NCI-H146 treated with DMSO at 0.1 percent for 48 hours (cell line): Measurements from ENCODE around the gene DDX54.

Experiments
- DNase-seq: peaks from one replicate; lab custom pipeline; 2025; ENCODE audit not compliant: unreplicated experiment; lab: John Stamatoyannopoulos, UW

DDX54 gene

GRCh38 chr12:113191227-113191626, 5.9 kb upstream of the DDX54 start:
- no peak for DNase-seq

- DNase-seq: no peak
Measured at GRCh38 chr12:113190761-113191160, 5.5 kb upstream of the DDX54 start.

GRCh38 chr12:113189361-113189760, 4.1 kb upstream of the DDX54 start:
- no peak for DNase-seq

GRCh38 chr12:113186666-113187325, 1.5 kb upstream of the DDX54 start:
- DNase-seq: no peak

GRCh38 chr12:113186033-113186365, 721 bp upstream of the DDX54 start:
- DNase-seq: no peak

GRCh38 chr12:113184900-113185179, 438 bp downstream of the DDX54 start:
- peak; percentile 48 for DNase-seq

GRCh38 chr12:113184098-113184899, 979 bp downstream of the DDX54 start:
- no peak for DNase-seq

GRCh38 chr12:113183030-113183589, 2.2 kb downstream of the DDX54 start:
- no peak for DNase-seq

- DNase-seq: no peak
Measured at GRCh38 chr12:113181975-113182374, 3.3 kb downstream of the DDX54 start.

- DNase-seq: no peak
Measured at GRCh38 chr12:113180333-113180732, 4.9 kb downstream of the DDX54 start.

- DNase-seq: no peak
Measured at GRCh38 chr12:113179023-113179422, 6.3 kb downstream of the DDX54 start.

- DNase-seq: no peak
Measured at GRCh38 chr12:113174461-113175384, 10.6 kb downstream of the DDX54 start.

GRCh38 chr12:113173081-113173698, 12.1 kb downstream of the DDX54 start:
- DNase-seq: no peak

- no peak for DNase-seq
Measured at GRCh38 chr12:113172185-113172584, 13.1 kb downstream of the DDX54 start.

GRCh38 chr12:113171543-113171942, 13.7 kb downstream of the DDX54 start:
- DNase-seq: no peak

GRCh38 chr12:113170926-113171325, 14.4 kb downstream of the DDX54 start:
- no peak for DNase-seq

GRCh38 chr12:113170457-113170856, 14.8 kb downstream of the DDX54 start:
- DNase-seq: no peak

- no peak for DNase-seq
Measured at GRCh38 chr12:113169697-113170096, 15.6 kb downstream of the DDX54 start.

- DNase-seq: no peak
Measured at GRCh38 chr12:113167868-113168267, 17.4 kb downstream of the DDX54 start.

- DNase-seq: no peak
Measured at GRCh38 chr12:113165521-113166450, 19.5 kb downstream of the DDX54 start.
